Measurements from ENCODE around the gene PSD2. TPM values are rescaled to one million over a fixed set of nuclear protein-coding genes. Genes with fewer than 3 reads are reported as not detected.

PSD2 gene
- polyA plus RNA-seq, 5 donors: 1.4 to 1.9 (median 1.9) TPM

DNA sequence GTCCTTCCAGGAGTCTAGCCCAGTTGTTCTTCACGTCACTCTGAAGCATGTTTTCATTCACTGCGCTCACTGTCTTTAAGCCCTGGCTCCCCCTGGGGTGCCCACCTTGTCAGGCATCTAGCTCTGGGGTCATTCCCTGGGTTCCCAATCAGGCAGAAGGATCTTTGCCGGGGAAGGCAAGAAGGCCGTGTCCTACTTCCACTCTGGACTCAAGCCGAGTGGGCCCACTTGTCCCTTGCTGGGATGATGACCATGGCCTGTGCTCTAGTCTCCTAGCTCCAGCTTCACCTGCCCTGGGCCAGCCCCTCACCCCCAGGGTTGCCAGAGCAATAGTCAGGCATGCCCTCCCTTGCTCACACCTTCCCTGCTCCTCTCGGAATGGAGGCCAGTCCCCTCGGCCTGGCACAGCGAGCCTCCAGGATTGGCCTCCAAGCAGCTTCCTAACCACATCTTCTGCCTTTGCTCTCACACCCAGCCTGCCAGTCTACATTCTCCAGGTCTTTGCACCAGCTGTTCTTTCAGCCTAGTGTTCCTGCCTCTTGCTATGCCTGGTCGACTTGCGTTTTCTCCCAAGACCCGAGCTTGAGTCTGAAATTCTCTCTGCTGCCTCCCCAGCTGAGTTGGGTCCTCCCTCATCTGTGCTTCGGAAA is 32.2 kb upstream of the PSD2 start:
- DNase-seq: no peak

DNA sequence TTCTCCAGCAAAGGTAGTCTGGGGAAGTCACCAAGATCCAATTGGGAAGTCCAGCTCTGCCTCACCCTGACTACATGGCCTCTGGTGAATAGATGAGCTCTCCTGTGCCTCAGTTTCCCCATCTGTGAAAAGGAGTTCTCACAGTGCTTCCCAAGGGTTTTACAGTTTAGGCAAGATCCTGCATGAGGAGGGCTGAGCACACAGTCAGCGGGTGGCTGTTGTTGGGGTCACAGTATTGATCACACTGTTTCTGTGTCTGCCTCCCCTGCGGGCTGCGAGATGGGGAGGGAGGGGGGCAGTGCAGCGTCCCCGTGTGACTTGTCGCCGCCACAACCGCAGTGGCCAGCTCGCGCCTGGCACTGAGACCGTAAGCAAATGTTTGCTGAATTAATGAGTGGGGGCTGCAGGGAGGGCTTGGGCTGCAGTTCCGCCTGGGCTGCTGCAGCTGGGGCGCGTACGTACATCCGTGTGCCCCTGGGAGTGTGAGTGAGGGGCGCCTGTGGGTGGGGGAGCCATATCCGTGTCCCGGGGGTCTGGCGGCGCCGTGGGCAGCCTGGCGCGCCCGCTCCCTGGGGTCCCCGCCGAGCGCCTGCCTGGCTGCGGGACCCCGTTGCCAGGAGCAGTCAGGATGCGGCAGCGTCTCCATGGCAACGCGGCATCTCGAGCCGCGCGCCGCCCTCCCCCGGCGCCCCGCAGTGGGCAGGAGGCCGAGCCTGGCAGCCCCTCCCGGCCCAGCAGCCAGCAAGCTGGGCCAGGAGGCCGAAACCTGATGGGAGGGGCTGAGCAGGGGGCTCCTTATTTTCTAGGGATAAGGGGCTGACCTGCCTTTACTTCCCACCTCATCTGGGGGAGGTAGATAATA is 31.4 kb upstream of the PSD2 start:
- no peak for DNase-seq

DNA sequence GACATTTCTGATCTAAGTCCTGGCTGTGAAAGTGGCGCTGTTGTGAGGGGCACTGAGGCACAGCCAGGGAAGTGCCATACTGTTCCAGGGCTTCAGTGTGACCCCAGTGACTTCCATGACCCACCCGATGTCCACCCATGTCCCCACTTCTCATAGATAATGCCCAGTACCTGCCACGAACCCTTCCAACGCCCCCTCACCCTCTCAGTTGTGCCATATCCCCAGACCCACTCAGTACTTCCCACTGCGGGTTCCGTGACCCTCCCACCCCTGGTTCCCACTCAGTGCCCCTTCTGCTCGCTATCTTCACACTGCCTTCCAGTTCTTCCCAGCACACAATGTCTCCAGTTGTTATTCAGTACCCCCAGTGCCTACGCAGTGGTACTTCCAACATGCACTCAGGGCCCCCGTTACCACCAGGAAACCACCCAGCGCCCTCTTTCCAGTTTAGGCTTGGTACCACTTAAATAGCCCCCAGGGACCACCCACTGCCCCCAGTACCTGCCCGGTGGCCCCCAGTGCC is 30.7 kb upstream of the PSD2 start:
- no peak for DNase-seq

GRCh38 chr5:139765409-139766217 is 30.0 kb upstream of the PSD2 start:
- peak; percentile 74 to 81 for DNase-seq

GRCh38 chr5:139767960-139768359 is 27.6 kb upstream of the PSD2 start:
- no peak for DNase-seq

DNA sequence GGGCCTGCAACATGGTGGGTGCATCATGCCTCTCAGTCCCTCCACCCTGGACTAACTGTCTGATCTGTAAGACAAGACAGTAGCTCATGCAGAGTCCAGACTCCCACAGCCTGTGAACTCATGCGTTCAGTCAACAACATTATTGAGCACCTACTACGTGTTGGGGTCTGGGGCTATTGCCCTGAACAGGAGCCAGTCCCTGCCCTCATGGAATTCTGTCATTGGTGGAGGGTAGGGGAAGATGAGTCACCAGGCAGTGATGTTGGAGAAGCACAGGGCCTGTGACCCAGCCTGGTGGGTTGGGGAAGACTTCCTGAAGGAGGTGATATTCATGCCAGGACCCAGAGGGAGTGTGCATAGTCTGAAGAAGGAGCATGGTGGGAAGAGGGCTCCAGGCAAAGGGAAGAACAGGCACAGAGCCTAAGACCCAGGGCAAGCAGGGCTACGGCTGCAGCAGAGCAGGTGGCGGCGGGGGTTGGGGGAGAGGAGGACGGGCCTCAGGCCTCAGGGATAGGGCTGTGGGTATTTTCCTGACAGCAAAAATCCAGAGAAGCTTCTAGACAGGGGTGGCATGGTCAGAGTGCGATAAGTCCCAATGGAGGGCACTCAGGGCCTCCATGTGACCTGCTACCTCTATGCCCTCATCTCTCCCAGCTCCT is 26.7 kb upstream of the PSD2 start:
- DNase-seq: no peak

DNA sequence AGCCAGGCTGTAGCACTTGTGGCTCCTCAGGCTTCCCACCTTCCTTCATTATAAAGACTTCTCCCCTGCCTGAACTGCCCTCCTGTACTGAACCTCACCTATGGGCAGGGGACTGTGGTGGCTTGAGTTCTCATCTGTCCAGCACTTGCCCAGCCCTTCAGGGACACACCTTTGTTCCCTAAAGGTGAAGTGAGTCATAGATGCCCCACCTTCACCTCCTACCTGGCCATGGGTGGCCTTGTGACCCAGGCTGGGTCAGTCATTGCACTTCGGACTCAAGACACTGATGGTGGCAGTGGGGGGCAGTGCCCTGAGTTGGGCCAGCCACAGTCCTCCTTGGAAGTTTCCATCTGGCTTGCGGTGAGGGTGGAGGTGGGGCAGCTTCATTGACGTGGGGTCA is 26.1 kb upstream of the PSD2 start:
- no peak for DNase-seq

DNA sequence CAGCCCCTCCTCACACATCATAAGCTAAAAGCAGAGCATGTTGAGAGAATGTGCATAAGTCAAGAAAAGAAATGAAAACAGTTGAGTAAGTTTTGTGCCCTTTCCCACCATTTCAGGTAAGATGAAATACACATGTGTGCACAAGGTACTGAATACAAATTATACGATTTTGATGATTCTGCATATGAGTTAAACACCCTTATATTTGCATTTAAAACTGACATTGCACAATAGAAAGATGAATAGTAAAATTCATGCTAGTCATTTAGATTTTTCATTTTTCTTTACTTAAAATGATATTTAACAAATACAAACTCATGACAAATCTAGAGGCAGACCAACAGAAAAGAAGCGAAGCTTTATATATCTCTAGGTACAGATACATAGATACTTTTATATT is 24.9 kb upstream of the PSD2 start:
- DNase-seq: no peak

- no peak for DNase-seq
These were observed 23.4 kb upstream of the PSD2 start for GRCh38 chr5:139772089-139772791.

DNA sequence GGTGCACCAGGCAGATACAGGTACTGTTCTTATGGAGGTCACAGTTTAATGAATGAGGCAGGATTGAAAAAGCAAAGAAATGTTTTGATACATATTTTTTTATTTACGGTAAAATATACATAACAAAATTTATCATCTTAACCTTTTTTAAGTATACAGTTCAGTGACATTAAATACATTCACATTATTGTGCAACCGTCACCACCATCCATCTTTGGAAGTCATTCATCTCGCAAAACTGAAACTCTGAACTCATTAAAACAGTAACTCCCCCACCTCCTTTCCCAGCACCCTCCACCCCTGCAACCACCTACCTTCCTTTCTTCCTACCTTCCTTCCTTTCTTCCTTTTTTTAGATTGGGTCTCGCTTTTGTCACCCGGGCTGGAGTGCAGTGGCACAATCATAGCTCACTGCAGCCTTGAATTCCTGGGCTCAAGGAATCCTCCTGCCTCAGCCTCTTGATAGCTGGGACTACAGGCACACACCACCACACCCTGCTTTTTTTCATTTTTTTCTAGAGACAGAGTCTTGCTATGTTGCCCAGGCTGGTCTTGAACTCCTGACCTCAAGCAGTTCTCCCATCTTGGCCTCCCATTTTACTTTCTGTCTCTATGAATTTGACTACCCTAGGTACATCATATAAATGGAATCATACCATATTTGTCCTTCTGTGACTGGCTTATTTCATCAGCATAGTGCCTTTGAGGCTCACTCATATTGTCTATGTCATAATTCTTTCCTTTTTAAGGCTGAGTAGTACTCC is 22.5 kb upstream of the PSD2 start:
- DNase-seq: no peak

GRCh38 chr5:139774980-139775661 is 20.5 kb upstream of the PSD2 start:
- DNase-seq: no peak

DNA sequence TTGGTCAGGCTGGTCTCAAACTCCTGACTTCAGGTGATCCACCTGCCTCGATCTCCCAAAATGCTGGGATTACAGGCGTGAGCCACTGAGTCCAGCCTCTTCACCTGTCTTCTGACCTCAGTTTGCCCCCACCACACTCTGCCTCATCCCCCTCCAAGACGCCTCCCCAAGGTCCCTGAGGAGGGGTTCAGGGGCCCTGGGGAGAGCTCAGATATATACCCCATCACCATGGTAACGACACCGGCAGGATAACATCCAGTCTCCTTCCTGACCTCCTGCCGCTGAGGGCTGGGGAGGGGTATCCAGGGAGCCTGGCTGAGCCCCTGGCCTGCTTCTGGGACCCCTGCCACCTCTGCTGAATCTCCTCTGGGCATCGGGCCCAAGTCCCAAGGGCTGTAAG is 19.7 kb upstream of the PSD2 start:
- DNase-seq: no peak

DNA sequence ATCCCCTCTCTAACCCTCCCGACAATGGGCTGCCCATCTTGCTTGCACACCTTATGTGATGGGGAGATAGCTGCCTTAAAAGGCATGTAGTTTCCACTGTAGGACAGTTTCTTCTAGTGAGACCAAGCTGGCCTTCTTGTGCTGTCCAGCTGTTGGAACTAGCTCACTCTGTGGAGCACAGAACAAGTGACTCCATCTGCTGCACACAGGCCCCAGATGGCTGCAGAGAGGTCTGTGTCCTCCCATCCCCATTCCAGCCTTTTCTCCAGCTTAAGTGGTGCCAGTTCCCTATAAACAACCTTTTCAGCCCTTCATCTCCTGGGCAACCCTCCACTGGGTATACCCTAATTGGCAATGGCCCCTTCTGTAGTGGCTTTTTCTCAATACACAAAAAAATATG is 18.7 kb upstream of the PSD2 start:
- no peak for DNase-seq

DNA sequence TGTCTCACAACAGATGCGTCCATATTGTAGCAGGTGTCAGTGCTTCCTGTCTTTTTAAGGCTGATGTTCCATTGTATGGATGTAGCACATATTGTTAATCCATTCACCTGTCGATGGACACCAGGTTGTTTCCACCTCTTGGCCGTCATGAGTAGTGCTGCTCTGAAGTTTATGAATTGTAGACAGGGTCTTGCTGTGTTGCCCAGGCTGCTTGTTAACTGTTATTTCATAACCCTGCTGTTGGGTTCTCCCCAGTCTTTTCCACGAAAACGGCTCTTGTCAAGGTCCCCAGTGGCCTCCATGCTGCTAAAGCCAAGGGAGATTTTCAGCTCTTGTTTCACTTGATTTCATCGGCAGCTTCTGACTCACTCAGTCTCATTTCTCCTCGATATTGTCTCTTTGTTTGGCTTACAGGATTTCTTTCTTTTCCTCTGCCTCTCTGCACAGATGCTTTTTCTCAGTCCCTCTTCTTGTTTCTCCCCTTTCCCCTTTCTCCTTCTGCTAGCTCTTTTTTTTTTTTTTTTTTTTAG is 12.1 kb upstream of the PSD2 start:
- DNase-seq: no peak

GRCh38 chr5:139784488-139784887 is 11.1 kb upstream of the PSD2 start:
- no peak for DNase-seq

DNA sequence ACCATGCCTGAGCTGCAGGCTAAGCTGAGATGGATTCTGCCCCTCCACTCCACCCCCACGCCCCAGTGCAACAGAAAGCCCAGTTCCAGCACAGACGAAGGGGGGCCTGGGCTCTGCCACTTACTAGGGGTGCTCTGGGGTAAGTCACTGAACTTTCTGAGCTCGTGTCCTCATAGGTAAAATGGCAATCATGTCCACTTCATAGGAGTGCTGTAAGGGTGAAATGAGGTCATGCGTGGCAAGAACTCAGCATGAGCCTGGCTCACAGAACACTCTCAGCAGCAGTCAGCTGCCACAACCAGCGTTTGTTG is 8.4 kb upstream of the PSD2 start:
- DNase-seq: no peak

DNA sequence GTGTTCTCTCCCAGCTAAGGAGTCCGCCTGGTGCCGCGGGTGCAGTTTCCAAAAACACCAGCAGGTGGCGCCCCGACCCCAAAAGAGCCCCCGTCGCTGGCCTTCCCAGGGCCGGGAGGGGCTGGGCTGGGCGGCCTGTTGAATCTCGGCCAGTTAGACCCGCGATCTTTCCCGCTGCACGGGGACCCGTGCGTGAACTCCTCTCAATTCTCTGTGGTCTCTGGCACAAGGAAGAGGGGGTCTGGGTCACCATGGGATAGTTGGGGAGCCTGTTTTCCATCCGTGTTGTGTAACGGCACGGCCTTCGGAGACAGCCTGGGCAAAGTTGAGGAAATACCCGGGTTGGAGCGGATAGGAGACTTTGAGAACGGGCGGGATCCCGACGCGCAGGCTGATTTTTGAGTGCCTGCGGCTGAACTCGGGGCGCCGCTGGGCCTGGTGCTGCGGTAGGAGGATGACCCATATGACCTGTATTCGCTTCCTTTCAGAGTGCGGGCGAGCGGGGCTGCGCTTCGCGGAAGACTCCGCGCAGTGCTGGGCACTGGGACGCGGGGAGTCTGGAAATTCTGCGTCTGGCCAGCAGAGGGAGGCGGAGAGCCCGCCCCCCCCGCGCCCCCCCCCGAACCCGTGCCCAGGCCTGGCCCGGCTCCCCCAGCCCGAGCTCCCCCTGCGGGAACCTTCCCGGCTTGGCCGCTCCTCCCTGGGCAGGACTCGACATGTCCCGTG is 7.9 kb upstream of the PSD2 start:
- DNase-seq: peak; percentile 82 to 86

DNA sequence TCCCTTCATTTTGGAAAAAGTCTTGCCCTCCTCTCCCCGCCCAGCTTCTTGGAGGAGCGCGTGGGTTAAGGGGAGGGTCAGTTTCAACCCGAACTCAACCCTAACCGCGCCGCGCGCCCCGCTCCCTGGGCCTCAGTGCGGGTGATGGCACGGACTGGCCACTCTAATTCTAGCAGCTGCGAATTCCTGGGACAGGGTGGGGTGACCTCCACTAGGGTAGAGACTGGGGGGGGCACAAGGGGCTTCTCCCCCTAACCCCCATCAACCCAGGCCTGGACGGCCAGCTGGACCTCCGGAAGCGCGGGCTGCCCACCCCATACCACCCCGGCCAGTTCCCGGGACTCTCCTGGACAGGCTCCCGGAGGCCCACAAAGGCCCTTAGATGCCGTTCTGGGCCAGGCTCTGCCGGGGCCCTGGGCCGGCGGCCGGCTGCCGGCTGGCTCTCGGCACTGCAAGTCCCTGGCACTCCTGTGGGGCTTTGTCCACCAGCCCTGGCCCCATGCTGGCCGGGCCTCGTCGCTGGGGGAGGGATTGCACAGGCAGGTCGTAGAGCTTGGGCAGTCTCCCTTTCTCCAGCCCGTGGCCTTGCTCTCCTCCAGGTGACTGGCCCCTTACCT is 7.2 kb upstream of the PSD2 start:
- DNase-seq: no peak

Measured in right lung (tissue), 5 donors.